Nucleus accumbens (tissue), 56 donors: ENCODE data around the gene PDE4D.

Source experiments
- DNase-seq, 56 donors: peaks; one replicate each; lab custom pipeline; 2025; lab: John Stamatoyannopoulos, UW

The PDE4D gene

DNA sequence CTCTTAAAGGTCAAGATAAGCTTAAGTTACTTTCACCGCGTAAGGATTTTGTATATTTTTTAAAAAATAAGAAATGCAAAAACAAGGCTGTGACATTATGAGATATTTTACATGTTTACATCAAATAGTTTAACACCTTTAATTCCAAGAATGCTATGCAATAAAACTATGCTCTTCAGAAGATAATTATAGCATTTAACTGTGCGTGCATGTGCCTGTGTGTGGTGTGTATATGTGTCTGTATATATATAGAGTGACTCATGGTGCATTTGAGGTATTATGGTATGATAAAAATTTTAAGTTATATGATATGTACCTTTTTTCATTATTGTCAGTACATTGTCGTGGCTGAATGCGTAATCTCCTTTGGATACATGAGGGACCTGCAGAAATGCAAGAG is 539.3 kb downstream of the PDE4D start:
- DNase-seq, result no peak

DNA sequence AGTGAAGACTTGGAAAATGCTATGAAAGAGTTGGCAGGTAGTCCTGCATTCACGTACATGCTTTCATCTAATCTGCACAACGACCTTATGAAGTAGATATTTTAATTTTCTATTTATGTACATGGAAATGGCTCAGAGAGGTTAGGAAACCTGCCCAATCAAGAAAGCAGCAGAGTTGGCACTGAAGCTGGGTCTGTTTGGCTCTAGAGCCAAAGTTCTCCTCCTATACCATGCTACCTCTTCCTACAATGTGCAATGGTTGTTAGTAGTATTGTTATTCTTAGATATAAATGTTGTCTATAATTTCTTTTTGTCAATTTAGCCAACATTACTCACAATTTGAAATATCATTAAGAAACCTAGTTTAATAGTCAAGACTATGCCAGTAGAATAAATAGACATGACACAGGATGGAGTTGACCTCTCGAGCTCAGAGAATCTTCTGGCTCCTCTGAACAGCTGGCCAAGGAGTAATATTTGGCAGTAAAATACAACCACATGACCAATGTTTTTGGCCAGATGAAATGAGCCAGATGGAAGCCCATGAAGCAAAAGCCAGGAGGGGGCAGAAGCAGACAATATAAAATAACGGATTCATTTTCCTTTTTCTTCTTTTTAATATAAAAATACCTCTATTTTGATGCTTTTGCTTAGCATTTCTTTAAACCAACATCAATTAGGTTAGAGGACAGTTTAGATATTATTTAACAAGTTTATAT is 542.3 kb downstream of the PDE4D start:
- peak in 7 of 56 donors; percentile 1 to 36 (median 10) for DNase-seq

GRCh38 chr5:59348189-59348588 is 545.3 kb downstream of the PDE4D start:
- DNase-seq, result no peak

DNA sequence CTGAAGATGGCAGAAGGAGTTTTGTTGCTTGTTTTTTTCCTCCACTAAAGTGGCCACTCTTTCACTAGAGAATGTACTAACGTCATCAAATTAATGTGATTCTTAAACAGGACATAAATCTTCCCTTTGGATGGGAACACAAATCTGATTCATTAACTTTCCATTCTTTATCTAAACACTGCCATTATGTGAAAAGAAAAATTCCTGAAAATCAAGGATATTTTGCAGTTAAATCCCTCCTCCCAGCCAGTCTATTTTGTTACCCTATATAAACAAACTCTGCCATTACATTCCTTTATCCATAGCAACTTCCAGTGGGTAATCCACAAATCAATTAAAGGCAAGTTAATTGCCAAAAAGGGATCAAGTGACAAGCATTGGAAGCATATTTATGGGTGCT is 546.5 kb downstream of the PDE4D start:
- no peak for DNase-seq

- DNase-seq, result peak in 12 of 56 donors; percentile 3 to 45 (median 12)
Measured at GRCh38 chr5:59346514-59346913, 547.0 kb downstream of the PDE4D start.

DNA sequence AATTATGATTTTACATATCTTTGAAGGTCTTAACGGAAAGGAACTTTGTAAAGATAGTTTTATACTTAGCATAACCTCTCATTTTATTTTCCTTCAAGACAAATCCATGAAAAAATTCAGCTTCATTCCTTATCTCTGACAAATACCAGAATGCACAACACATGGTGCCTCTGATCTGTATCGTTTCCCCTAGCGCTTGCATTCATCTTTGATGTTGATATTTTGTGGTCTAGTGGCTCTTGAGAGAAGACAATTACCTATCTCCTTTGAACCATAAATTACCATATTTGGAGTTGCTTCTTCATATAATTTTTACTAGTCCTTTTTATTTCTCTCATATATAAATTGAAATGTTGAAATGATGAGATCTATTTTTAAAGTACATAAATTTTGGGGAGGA is 551.3 kb downstream of the PDE4D start:
- no peak for DNase-seq

- DNase-seq, result no peak
Measured at GRCh38 chr5:59341760-59342159, 551.8 kb downstream of the PDE4D start.

DNA sequence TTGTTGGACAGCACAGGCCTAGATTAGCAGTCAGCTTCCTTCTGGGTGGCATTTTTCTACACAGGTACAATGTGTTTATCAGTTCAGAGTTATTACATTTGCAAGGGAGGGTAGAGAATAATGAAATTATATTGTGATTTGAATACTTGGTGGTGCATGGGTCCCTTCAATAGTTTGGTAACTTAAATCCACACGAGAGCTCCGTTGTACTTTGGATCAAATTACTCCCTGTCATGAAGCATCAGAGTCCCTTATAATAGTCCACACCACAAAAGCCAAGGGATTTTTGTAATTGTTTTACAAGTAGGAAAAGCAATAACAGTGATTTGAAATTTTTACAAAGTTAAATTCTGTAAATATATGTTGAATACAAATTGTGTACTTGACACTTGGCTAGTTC is 552.4 kb downstream of the PDE4D start:
- no peak for DNase-seq

DNA sequence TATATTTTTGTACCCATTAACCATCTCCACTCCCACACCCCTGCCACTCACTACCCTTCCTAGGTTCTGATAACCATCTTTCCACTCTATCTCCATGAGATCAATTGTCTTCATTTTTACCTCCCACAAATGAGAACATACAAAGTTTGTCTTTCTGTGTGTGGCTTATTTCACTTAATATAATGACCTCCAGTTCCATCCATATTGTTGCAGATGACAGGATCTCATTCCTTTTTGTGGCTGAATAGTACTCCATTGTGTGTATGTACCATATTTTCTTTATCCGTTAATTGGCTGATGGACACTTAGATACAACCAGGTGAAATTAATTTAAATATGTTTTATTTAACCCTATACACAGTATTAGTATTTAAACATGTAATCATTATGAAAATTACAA is 552.9 kb downstream of the PDE4D start:
- DNase-seq, result no peak

DNA sequence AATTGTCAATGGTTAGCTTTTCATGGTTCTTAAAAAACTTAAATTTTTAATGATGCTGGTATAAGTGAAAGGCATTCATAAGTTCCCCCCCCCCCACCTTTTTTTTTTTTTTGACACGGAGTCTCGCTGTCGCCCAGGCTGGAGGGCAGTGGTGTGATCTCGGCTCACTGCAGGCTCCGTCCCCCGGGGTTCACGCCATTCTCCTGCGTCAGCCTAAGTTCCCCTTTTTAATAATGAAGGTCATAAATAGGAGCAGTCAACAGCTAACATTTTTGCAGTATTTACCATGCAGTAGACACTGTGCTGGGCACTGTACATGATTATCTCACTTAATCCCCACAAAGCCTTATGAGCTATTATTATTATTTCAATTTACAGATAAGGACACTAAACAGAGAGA is 556.3 kb downstream of the PDE4D start:
- no peak for DNase-seq

DNA sequence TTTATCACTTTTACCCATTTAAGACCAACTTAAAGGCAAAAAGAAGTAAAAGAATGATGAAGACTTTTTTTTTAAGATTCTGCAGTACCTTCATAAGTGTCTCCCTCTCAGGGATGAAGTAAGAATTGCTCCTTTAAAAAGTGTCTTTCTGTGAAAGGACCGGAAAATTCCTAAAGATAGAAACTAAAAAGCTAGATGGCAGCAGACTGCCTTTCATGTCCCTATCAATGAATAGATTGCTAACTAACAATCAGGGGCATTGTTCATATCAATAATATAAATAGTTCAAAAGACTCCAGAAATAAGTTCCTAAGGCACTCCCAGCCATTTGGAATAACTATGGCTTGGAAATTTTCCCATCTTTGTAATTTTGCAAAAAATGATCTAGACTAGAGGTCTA is 558.0 kb downstream of the PDE4D start:
- no peak for DNase-seq

DNA sequence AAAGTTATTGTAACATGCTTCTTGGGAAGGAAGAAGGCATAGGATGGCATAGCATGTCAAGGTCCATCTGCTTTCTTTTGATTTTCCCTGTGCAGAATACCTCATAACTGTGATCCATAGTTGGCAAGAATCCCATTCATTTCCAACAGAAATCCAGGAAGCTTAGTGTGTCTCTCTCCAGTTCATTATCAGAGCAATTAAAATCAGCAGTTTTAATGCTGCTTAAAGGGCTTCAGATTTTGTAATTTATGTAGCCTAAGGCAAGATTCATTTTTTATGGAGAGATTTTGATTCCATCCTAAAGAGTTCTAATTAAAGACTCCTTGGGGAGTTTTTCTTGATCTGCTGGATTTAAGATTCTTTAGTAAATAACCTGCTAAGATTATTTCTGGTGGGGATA is 560.1 kb downstream of the PDE4D start:
- DNase-seq, result no peak

GRCh38 chr5:59332236-59332973 is 561.1 kb downstream of the PDE4D start:
- DNase-seq, result no peak

GRCh38 chr5:59330680-59331079 is 562.8 kb downstream of the PDE4D start:
- DNase-seq, result no peak

DNA sequence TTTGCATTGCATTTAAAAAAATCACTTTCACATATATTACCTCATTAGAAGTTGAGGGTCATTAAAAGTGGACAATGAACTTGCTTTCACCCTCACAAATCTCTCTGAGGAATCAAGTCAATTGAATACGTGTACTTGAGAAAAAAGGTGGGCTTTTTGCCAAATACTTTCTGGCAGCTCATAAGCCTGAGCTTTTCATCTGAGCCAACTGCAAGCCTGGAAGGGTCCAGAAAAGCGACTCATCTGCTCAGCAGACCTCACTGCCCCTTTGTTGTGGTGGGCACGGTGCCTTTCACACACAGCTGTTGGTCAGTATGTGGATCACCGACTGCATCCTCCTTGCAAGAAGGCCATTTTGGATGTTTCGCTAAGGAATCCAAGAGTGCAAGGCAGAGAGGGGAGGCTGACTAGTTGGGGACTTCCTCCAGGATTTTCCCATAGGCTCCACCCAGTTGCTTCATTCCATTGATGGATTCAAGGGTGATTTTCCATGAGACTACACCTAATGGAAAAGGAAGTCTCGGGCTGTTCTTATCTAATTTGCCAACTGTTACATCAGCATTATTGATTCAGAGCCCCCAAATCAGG is 564.7 kb downstream of the PDE4D start:
- DNase-seq, result peak in 18 of 56 donors; percentile 1 to 56 (median 10)

- no peak for DNase-seq
Measured at GRCh38 chr5:59327191-59327980, 566.1 kb downstream of the PDE4D start.

- no peak for DNase-seq
Measured at GRCh38 chr5:59326596-59326995, 566.9 kb downstream of the PDE4D start.

DNA sequence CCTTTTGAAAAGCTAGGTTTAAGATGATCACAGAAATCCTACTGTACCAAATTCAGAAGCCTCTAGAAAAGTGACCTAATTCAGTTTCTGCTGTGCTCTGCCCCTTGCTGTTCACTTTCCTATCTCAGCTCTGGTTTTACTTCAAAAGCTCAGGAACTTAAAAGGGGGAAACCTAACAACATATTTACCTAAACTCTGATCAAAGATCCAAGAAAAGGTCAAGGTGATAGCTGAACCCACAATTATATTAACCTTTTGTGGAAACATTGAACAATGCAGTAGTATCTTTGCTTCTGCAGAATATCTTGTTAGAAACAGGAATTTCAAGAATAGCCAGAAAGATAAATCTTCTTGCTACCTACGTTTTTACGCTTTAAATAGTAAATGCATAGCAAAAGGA is 568.5 kb downstream of the PDE4D start:
- no peak for DNase-seq

DNA sequence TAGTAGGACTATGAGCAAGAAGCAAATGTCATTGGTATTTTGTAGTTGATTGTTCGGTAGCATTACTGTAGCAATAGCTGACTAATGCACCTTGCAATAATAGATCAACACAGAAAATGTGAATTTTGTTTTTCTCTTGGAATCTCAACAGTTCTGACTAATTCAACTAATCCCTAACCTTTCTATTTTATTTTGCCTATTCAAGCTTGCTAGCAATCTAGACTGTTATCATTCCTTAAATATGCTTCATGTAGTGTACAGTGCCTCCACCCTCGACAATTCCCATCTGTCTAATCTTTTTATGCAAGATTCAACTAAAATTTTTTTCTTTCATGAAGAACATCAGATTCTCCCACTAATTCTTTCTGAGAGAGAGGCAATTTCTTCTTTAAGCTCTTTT is 570.6 kb downstream of the PDE4D start:
- no peak for DNase-seq

DNA sequence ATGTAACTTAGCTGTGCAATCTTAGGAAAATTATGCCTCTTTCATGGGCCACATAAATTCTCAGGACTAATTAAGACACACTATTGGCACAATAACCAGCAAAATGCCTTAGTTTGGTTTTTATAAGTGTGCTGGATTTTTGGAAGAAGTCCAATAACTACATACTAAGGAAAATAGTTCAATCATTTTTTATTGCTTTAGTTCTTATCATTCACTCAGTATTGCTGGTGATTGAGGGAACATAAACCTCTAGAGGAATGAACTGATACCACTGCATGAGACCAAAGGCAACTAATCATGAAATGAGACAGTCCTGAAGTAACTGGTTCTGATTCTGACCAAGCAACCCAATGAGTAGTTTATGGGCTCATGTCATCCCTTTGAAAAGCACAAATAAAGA is 571.5 kb downstream of the PDE4D start:
- no peak for DNase-seq

DNA sequence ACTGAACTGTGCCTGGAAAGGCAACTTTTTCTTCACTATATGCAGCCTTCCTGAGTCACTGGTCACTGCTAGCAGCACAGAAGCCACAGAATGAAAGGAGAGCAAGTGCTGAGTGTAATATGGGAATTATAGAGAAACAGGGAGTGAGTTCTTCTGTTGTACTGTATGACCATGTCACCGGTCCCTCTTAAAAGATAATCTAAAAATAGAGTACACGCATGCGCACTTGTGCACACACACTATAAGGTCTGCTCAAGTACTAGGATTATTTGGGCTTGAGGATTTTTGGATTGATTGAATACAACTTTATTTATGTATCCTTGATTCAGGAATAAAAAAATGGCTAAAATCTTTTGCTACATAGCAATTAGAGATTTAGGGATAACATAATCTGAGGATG is 571.9 kb downstream of the PDE4D start:
- no peak for DNase-seq
